GM19468 (cell line): Measurements from ENCODE around the gene RETSAT.
"Not testable (repeated sequence)": the region's sequence is repeated elsewhere in the genome, so short reads cannot be mapped to it uniquely, and the experiment has no call there.

Experiments used
- ATAC-seq: cut with Tn5 transposase; IDR thresholded peaks from one replicate; pipeline ENCODE4 v1.9.1; 2021; ENCODE audit warnings: mild to moderate bottlenecking, moderate library complexity, moderate number of reproducible peaks; ENCODE audit not compliant: unreplicated experiment; ENCODE audit errors: extremely low read depth

Gene RETSAT

DNA sequence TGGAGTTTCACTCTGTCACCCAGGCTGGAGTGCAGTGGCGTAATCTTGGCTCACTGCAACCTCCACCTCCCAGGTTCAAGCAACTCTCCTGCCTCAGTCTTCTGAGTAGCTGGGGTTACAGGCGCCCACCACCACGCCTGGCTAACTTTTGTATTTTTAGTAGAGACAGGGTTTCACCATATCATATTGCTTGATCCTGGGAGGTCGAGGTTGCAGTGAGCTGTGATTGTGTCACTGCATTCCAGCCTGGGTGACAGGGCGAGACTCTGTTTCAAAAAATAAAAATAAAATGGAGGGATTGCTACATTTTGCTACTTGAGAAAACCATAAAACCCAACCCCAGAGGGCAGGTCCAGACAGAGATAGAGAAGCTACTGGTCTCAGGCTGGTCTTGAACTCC, 28.8 kb upstream of the RETSAT start:
- not testable (repeated sequence) for ATAC-seq

- no peak for ATAC-seq
Measured at GRCh38 chr2:85380048-85380447, 25.7 kb upstream of the RETSAT start.

GRCh38 chr2:85378257-85378656, 23.9 kb upstream of the RETSAT start:
- no peak for ATAC-seq

DNA sequence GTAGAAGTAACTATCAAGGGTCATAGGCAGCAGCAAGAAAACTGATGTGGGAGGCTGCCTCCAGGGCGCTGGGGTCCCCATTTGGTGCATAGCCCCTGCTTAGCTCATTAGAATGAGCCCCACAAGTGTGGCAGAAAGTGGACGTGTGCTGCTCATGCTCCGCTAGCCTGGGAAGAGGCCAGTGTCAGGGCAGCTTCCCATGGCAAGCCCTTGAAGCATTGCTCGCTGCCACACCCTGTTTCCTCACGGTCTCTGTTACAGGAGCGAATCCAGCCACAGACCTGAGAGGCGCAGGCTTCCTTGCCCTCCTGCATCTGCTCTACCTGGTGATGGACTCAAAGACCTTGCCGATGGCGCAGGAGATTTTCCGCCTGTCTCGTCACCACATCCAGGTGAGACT, 22.8 kb upstream of the RETSAT start:
- ATAC-seq, result no peak

- no peak for ATAC-seq
Measured at GRCh38 chr2:85376291-85377065, 22.1 kb upstream of the RETSAT start.

DNA sequence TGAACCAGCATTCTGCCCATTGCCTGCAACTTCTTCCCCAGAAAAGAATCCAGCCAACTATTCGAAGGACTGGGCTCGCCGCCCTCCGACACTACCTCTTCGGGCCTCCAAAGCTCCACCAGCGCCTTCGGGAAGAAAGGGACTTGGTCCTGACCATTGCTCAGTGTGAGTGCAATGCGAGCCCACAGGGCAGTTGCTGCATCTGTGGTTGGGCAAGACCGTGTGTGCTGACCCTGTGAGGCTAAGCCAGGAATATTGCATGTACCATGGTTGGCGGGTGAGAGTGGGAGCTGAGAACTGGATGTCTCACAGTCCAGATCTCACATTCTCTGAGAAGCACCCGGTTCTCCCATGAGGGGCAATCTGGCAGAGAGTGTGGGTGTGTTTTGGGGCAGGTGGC, 16.7 kb upstream of the RETSAT start:
- ATAC-seq, result no peak

DNA sequence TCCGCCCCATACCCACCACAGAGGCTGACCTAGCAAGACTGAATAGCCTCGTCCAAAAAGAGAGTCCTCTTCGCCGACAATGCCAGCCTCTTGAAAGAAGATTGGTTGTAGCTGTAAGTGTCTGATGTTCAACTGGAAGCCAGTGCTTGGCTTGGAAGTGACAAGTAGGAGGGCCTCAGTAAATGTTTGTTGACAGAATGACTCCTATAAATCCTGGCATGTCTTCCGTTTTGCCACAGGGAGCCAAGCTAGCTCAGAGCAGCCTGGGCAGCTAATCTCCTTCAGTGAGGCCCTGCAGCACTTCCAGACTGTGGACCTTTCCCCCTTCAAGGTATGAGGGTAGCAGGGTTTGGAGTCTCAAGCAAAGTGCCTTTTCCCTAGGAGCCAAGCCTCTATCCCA, 15.2 kb upstream of the RETSAT start:
- ATAC-seq, result no peak

DNA sequence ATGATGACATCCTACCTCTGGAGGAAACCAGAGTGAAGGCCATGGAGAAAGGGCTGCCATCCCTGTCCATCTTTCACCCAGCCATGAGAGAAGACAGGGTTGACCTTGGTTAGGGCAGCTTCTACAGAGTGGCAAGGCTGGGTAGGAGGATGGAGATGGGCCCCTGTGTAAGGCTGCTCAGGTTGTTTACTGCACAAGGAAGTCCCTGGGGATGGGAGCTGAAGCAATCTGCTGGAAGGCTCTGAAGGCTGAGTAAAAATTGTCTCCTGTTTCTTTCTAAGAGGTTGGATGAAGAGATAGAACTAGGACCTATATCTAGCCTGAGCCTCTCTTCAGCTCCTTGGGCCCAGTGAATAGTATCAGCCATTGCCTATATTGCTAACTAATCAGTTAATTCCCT, 14.6 kb upstream of the RETSAT start:
- ATAC-seq, result no peak

DNA sequence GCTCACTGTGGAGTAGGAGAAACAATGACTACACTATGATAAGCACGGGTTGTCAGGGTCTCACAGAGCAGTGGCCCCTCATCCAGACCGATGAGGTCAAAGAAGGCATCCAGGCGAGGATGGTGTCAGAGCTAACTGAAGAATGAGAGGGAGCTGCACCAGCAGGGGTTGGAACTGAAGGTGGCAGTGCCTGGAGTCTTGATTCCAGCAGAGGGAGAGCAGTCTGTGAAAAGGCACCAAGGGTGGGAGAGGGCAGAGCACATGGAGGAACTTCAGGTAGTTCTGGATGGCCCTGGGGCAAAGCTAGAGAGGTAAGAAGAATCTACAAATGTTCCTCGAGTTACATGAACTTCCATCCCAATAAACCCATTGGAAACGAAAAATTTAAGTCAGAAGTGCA, 12.9 kb upstream of the RETSAT start:
- ATAC-seq, result no peak

DNA sequence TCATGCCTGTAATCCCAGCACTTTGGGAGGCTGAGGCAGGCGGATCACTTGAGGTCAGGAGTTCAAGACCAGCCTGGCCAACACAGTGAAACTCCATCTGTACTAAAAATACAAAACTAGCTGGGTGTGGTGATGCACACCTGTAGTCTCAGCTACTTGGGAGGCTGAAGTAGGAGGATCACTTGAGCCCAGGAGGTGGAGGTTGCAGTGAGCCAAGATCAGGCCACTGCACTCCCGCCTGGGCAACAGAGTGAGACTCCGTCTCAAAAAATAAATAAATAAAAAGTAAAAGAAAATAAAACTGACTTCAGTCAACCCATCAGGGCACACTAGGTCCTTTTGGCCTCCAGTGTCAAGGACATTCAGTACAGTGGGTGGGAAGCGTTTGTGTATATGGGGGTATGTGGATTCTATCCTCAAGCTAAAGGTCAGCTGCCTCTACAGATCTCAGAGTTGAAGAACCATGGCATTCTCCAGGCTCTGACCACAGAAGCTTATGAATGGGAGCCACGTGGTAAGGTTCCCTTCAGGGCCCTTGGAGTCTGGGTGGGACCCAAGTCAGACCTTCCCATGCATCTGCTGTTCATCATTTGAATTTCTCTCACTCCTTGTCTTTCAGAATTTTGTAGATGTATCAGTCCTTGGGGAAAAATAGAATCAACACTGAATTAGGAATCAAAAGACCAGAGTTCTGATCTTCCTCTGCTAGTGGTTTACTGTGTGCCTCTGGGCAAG, 8.5 kb upstream of the RETSAT start:
- not testable (repeated sequence) for ATAC-seq

DNA sequence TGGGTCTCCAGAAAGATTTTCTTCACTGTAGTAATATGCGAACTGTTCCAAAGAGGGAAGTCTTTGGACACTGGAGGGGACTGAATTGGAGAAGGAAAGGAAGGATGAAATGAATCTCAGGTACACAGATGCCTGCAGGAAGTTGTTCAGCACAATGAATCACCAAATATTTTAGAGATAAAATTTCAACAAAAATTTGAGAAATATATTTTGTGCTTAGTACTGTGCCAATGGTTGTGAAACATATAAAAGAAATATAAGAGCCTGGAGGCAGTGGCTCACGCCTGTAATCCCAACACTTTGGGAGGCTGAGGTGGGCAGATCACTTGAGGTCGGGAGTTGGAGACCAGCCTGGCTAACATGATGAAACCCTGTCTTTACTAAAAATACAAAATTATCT, 3.4 kb upstream of the RETSAT start:
- ATAC-seq, result no peak

GRCh38 chr2:85356186-85356585, 1.9 kb upstream of the RETSAT start:
- ATAC-seq, result no peak

- no peak for ATAC-seq
Measured at GRCh38 chr2:85355521-85355920, 1.2 kb upstream of the RETSAT start.

GRCh38 chr2:85355073-85355410, 714 bp upstream of the RETSAT start:
- ATAC-seq, result no peak

DNA sequence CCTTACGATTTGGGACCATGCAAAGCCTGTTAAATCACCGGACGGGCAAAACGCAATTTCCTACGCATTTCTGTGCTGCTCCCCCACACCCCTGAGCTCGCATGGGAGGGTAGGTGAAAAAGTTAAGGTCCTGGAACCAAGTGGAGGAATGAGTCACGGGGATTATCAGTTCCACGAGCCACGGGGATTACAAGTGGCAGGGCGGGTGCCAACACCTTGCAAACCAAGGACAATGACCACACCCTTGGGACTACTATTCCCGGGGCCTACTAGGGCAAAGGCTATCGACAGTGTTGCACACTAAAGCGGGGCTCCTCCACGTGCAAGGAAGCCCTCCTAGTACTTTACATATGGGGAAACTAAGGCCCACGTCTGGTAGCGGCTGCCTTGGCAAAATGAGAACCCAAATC, 447 bp downstream of the RETSAT start:
- ATAC-seq, result no peak

- no peak for ATAC-seq
Measured at GRCh38 chr2:85347599-85347998, 6.7 kb downstream of the RETSAT start.

DNA sequence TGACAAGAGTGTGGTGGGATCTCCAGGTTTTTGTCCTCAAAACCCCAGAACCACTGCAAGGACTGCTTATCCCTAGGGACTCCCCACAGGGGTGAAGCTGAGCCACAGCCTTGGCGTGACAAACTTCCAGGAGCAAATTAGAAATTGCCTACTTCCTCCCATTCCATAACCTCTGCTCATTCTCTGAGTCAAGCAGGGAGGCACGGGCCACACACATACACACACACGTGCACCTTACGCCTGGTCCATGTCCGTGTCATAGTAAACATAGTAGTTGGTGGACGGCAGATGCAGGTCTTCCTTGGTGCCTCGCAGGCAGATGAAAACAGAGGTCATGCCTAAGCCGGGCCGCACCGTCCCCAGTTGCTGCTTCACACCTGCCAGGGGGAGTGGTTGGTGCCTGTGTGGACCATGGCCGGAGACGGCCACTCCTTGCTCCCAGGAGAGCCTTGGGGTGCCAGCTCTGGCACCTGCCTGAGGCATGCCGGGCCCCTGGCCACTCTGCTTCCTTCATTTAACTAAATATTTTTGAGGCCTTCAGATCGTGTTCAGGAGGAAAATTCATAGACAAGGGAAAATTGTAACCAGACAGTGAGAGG, 9.9 kb downstream of the RETSAT start:
- no peak for ATAC-seq

DNA sequence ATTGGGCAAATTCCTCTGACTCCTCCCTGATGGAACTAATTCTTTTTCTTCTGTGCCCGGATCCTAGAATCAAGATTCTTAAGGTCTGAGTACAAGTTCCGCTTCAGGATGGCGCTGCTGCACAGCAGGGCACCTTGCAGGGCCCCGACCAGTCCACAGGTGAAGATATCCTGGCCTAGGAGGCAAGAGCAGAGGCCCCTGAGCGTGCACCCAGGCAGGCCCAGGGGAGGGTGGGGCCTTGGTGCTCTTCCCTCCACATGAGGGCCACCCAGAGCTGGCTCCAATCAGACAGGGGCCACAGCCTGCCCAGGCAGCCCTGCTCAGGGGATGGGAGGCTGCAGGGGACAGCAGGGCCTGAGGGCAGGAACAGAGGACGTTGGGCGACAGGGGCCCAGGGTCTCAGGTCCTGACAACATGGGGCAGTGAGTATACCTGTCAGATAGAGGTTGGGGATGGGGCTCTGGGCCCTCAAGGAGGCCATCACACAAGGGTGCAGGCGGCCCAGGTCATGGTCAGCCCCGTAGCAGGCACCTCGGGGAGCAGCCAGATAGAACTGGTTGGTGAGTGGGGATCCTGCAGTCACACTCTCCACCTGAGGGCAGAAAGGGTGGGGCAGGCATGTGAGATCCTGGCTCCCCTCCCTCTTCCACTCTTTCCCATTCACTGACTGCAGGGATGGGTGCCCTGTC, 11.0 kb downstream of the RETSAT start:
- ATAC-seq, result not testable (repeated sequence)

DNA sequence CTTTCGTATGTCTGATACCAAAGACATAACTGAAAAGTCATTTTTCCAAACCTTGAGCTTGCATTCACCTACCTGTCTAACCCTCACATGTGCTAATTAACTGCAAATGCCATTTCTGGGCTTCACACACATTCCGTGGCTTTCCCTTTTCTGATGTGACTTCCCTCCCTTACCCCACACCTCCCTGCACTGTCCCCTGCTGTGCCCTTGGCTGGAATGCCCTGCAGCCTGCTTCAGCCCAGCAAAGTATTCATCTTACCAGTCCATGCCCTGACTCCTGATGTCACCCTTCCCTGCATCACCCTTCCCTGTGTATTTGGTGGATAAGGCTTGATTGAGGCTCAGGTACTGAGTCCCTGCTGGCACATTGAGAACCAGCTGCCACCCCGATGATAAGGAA, 12.2 kb downstream of the RETSAT start:
- no peak for ATAC-seq

DNA sequence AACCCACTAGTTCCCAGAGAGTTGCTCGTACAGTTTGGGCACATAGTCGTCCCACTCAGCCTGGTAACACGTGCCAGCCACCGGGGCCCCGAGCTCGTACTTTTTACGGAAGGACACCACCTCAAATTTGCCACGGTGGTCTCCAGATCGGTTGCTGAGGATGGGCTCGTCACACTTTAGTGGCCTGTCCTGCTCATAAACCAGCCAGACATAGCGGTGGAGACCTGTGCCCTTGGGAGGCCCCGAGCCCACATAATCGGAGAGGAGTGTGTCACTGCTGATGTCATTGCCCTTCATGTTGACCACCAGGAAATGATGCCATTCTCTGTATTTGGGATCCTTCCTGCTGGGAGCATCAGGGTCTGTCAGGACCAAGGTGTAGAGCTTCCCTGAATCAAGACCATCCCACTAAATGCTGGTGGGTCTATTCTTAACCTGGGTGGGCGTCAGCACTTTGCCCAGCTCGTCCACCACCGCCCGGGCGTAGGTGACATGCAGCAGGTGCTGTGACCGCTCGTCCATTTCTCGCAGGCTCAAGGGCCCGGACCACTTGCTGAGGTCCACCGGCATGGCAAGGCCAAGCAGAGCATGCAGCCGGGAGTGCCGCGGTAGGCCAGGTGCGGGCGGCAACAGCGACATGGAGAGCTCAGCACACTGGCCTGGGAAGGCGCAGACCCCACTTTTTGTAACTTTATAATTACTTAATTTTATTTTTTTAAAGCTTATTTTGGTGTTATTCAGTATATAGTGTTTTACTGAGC, 12.9 kb downstream of the RETSAT start:
- ATAC-seq, result no peak
